Erythroblast (primary cell): ENCODE results near the gene SLC29A4.
"Not testable (repeated sequence)": the region's sequence is repeated elsewhere in the genome, so short reads cannot be mapped to it uniquely, and the experiment has no call there.

Experiments
- DNase-seq, 2 experiments: peaks; one replicate each; lab custom pipeline; 2025; lab: John Stamatoyannopoulos, UW
- GATA1 ChIP-seq: IDR thresholded peaks from 2 replicates; pipeline ENCODE4 v1.6.1; 2011; ENCODE audit warnings: low read depth, mild to moderate bottlenecking, control low read depth, low read length, moderate library complexity
- POLR2A ChIP-seq: IDR thresholded peaks from 2 replicates; pipeline ENCODE4 v1.6.1; 2011; ENCODE audit warnings: mild to moderate bottlenecking, low read length

The SLC29A4 gene

GRCh38 chr7:5320391-5320790 is 37.6 kb downstream of the SLC29A4 start:
- TF ChIP-seq GATA1 = no peak
- no peak for TF ChIP-seq POLR2A
- DNase-seq = no peak

DNA sequence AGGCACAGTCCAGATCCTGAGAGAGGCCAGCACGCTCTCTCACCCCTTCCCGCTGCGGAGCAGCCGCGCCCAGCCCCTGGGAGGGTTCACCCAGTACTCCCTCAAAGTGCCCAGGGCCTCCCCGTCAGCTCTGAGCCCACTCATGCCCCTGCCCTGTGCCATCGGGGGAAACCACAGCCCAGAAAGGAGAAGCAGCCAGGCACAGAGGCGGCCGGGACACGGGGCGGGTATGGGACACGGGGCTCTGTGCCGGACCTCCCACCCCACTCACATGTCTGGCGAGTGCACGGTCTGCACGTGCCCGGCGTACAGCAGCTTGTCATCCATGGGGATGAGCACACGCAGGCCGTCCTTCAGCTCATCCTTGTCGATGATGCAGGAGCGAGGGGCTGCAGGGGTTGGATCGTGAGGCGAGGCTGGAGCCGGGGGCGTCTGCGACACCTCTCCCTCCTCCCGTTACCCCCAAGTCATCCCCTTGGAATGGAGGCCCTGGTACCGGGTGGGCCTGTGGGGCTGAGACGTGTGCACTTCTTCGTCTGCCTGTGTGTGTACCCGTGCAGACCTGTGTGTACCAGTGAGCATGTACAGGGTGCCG is 38.2 kb downstream of the SLC29A4 start:
- DNase-seq = no peak
- TF ChIP-seq GATA1 (no peak), POLR2A (no peak)

GRCh38 chr7:5322621-5323410 is 40.1 kb downstream of the SLC29A4 start:
- DNase-seq = no peak
- TF ChIP-seq POLR2A (no peak), GATA1 (no peak)

DNA sequence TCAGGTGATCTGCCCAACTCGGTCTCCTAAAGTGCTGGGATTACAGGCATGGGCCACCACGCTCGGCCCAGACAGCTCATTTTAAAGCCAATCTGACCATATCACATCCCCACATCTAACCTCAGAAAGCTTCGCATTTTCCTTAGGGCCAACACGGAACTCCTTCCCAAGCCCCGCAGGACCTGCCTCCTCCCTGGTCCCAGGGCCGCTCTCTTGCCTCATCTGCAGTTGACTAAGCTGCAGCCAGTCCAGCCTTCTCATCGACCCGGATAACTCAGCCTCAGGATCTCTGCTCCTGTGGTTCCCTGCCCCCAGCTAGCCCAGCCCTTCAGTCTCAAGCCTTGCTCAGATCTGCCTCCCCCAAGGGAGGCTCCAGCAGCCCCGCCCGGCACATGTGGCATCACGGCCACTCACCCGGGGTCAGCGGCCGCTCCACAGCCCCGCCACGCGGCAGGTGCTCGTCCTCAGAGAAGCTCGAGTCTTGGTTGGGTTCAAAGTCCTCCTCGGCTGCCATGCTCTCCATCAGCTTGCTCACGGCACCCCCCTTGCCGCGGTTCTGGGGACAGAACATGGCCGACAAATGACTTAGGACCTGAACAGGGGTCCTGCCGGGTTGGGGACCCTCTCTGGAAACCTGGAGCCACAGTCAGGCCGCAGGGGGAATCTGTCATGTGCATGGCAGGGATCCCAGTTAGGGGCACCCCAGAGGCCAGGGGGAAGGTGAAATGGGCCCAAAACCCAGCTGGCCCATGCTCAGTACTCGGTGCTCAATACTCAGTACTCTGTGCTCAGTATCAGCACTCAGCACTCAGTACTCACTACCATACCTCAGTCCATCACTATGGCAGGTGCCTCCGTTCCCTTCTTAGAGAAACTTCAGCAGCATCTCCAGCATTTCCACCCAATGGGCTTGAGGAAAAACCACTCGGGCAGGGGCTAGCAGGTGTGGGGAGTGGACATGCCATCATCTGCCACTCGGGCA is 41.3 kb downstream of the SLC29A4 start:
- not testable (repeated sequence) for DNase-seq

- TF ChIP-seq POLR2A (no peak), GATA1 (no peak)
- DNase-seq = no peak
Measured at GRCh38 chr7:5324961-5325360, 42.2 kb downstream of the SLC29A4 start.

DNA sequence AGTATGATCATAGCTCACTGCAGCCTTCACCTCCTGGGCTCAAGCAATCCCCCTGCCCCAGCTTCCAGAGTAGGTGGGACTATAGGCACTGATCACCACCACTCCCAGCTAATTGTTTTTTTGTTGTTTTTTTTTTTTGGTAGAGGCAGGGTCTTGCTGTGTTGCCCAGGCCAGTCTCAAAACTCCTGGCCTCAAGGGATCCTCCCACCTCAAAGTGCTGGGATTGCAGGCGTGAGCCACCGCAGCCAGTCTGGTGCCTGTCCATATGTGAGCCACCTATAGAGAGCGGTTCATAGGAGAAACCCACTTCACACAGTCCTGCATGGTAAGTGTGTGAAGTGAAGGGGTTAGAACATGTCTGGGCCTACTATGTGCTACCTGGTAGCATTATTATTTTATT is 47.5 kb downstream of the SLC29A4 start:
- DNase-seq = no peak
- TF ChIP-seq POLR2A = no peak
- no peak for TF ChIP-seq GATA1

GRCh38 chr7:5332579-5332978 is 49.8 kb downstream of the SLC29A4 start:
- TF ChIP-seq POLR2A (no peak), GATA1 (no peak)
- DNase-seq = no peak

GRCh38 chr7:5333121-5334045 is 50.6 kb downstream of the SLC29A4 start:
- no peak for DNase-seq
- TF ChIP-seq GATA1 (no peak), POLR2A (no peak)

DNA sequence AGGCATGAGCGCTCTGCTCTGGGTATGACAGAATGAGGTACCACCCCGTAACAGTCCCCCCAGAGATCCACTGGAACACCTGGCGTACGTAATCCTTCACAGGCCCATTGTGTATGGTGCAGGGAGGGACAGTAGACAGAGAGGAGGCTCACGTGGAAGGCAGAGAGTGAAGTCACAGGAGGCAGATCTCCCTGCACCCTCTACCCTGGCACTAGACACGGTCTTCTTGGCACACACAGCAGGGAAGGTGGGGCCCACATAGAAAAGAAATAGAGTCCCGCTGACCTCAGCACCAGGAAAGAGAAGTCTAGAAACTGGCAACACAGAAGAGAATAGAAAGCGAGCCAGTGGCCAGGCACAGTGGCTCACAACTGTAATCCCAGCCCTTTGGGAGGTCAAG is 51.9 kb downstream of the SLC29A4 start:
- no peak for DNase-seq
- TF ChIP-seq POLR2A (no peak), GATA1 (no peak)

DNA sequence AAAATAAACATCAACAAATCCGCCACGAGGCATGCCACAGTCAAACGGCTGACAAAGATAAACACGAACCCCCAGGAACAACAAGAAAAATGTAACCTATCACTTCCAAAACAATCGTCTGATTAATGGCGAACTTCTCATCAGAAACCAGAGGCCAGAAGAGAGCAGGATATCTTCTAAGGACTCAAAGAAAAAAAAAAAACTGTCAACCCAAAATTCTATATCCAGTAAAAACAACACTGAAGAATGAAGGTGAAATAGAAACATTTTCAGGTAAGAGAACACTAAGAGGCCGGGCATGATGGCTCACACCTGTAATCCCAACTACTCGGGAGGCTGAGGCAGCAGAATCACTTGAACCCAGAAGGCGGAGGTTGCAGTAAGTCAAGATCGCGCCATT is 54.3 kb downstream of the SLC29A4 start:
- no peak for TF ChIP-seq POLR2A
- no peak for TF ChIP-seq GATA1
- no peak for DNase-seq

DNA sequence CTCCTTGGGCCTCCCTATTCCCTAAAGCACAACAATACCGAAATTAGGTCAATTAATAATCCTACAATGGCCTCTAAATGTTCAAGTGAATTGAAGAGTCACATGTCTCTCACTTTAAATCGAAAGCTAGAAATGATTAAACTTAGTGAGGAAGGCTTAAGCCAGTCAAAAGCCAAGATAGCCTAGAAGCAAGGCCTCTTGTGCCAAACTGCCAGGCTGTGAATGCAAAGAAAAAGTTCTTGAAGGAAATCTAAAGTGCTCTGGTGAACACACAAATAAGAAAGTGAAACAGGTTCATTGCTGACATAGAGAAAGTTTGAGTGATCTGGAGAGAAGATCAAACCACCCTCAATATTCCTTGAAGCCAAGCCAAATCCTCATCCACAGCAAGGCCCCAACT is 57.2 kb downstream of the SLC29A4 start:
- DNase-seq = no peak
- TF ChIP-seq GATA1 (no peak), POLR2A (no peak)

GRCh38 chr7:5342631-5343030 is 59.9 kb downstream of the SLC29A4 start:
- DNase-seq = no peak
- TF ChIP-seq GATA1 (no peak), POLR2A (no peak)

- peak in 1 of 2 experiments; percentile 4 for DNase-seq
Measured at GRCh38 chr7:5343884-5344283, 61.1 kb downstream of the SLC29A4 start.

More at GRCh38 chr7:5343884-5344283, 61.1 kb downstream of the SLC29A4 start:
- no peak for TF ChIP-seq GATA1
